NCI-H1092 (cell line): ENCODE data around the gene ADARB2.

Experiments
- DNase-seq: peaks from one replicate; lab custom pipeline; 2025; lab: John Stamatoyannopoulos, UW

Gene ADARB2

DNA sequence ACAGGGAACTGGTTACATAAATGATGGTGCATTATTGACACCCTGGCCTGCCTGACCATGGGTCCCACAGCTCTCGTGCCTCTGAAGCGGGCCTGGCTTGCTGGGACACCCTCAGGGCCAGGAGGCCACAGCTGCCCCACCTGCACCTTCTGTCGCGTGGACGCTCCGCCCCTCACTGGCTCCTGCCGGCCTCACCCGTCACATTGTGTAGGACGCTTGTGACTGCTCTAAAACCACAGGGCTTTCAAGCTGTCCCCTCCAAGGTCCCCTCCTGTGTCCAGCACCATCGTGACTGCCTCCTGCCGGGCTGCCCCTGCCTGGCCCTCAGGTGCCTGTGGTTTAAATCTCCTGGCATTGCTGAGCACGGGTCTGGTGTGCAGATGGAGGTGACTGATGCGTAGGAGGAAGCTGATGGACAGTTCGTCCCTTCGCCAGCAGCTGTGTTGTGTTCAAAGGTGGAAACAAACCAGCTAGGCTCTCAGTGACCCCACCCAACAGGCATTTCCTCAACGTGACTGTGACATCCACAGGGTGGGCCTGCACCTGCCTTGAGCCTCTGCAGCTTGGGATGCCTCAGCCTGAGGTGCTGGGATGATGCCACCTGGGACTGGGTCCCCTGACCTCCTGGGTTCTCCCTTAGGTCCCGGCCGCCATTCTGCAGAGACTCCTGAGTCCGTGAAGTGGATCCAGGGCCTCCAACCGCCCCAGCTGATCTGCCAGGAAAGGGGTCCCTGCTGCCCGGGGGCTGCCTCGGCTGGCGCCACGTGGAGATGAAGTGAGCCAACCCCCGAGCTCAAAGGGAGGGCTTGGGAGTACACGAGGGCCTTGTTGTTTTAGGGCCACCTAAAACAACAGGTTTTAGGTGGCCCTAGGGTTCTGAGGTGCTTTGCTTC lies 532.6 kb downstream of the ADARB2 start:
- DNase-seq = no peak

DNA sequence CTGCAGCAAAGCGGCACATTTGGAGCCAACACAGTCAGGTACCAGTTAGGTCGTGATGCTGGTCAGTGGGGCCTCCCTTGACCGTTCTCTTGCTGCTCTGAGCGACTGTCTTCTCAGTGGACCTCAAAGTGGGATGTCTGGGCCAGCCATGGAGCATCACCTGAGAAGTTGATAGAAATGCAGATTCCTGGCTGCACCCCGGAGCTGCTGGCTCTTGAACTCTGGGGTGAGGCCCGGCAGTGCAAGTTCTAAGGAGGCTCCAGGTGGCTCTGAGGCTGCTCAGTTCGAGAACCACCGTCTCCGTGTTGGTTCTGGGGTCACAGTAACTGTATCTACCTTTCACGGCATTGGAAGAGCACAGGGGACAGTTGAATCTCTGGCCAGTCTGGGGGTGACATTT lies 533.6 kb downstream of the ADARB2 start:
- no peak for DNase-seq

DNA sequence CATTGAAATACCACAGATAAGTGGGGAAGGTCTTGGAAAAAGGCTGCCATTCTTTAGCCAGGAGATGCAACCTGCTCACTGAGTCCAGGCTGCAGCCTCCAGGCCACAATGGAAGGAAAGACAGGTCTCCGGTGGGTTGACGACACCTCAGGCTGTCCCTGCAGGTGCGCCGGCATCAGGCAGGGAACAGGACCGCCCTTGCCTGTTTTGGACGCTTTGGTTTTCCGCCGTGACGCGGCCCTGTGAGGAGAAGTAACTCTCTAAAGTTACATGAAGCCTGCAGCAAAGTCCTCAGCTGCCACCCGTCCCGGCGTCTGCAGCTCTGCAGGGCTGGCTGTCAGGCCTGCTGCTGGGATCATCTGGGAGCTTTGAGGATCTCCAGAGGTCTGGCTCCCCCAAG lies 534.1 kb downstream of the ADARB2 start:
- DNase-seq = no peak

DNA sequence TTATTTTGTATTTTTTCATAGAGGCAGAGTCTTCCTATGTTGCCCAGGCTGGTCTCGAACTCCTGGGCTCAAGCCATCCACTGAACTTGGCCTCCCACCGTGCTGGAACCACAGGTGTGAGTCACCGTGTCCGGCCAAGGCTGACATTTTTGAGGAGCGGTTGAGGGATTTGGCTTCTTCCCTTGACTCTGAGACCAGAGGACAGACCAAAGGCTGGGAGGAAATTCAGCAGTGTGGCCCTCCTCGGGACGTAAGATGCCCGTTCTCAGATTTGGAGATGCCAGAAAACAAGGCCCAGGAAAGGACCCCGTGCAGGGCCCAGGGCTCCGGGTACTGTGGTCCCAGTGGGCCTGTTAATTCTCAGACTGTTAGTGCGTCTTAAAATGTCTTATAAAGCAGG lies 535.0 kb downstream of the ADARB2 start:
- no peak for DNase-seq

DNA sequence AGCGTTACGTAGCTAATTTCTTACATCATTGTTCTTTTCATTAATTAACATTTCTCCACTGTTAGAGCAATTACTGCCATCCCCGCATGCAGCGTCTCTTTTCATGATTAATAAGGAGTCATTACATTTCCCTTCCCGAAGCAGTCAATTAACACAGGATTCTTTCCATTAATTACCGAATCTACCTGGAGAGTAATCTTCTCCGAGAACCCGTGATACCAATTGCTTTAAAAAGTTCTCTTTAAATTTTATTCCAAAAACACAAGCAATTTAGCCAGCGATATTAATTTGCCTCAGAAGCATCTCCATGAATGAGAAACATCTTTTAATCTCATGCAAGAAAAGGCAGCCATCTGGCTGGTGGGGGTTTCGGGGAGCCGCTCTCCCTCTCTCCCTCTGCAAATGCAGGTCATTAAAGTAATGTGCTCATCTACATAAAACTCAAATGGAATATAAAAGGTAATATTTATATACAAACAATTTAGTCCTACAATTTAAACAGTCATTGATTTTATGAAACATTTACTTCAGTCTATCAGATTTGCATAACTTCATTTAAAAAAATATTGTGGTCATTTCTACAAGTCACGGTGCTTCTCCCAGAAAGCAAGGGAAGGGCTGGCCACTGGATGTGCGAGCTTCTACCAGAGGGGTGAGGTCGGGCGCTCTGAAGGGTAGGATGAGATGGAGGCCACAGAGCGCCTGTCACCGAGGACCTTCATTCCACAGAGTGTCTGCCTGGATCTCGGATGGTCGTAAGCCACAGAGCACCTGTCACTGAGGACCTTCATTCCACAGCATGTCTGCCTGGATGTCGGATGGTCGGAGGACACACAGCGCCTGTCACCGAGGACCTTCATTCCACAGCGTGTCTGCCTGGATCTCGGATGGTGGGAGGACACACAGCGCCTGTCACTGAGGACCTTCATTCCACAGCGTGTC lies 536.2 kb downstream of the ADARB2 start:
- DNase-seq = no peak

DNA sequence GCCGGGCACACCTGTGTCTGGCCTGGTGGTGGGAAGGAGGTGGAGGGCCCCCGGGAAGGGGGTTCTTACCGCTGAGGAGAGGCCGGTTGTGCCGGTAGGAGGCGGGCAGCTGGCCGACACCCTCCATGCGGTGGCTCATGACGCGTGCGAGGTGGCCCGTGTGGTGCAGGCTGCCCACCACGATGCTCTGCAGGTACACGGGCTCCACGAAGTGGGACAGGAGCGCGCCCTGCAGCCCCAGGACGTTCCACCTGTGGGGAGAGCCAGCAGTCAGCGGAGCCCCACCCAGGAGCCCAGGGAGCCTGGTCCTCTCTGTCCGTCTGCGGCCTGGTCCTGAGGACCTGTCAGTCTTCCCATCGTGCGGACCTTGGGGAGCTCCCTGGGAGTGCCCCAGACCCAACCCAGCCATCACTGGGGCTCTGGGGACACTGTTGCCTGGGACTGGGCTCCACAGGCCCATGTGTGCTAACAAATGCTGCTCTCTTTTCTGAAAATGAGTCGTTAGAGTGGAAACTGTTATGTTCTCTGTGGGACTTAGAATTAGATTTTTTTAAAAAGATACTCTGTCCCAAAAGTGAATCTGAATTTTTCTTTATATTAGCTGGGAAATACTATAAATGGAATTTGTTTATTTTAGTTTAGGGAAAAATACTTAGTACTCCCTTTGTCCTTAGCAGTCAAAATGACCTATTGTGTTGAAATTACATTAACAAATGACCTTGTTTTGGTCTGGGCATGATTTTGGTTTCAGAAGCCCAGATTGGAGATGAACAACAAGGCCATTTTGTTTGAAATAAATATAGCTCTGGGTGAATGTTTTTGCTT lies 537.2 kb downstream of the ADARB2 start:
- DNase-seq = no peak

DNA sequence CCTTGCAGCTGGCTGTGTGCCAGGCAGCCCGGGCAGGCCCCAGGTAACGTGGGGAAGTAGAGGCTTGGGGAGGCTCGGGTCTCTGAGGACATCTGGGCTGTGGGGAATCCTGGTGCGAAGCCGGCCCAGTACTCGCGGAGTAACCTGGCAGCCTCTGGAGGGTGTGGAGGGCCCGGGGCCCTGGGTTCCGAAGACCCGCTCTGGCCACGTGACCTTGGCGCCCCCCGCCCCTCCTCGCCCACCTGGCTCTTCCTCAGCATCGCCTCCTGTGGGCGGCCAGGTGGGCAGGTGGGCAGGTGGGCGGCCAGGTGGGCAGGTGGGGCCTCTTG lies 538.0 kb downstream of the ADARB2 start:
- DNase-seq = no peak

DNA sequence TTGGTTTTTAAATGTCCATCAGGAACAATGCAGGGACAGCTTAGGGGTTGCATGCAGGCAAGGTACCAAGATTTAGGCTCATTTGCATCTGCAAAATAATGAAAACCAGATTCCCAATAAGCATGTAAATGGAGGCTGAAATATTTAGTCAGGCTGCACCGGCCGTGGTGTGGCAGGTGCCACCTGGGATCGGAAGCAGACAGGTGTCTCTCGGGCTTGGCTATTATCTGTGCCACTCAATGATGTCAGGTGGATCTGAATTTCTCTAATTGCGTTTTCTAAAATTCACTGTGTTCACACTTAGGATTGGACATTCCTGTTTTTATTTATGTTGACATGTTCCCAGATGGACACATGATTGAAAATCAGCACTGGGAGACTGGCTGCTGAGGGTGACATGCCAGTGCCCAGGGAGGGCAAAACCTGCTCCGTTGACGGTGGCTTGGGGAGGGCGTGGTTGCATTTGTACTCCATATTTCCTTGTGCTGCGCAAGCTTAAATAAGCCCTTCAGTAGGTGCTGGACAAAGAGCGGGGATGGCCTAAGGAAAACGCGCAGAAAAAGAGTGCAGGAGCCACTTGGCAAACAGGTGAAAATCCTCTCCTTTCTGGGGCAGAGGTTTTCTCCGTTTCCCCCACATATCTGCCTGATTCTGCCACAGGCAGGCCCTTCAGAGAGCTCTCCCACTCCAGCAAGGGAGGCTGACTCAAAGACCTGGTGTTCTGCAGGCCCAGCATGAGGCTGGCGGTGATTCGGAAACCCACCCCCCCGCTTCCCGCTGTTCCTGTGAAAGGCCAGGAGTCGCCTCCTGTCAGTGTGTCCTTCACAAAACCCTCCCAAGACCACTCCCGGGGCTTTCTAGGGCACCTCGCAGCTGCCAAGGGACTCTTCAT lies 538.6 kb downstream of the ADARB2 start:
- DNase-seq = no peak

DNA sequence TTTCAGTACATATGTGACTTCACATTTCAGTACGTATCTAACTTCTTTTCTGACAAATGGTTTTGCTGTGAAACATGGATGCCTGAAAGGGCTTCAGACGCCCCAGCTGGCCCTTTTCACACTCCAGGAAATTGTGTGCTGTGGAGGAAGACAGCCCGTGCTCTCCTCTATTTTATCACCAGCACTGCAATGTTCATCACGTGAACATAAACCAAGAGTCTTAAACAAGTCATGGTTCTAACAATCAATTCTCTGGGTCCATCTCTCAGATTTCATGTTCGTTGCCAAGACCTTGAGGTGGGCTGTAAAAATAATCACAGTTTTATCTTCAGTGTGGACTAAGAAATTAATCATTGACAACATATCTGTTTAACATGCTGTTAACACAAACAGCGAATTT lies 539.9 kb downstream of the ADARB2 start:
- no peak for DNase-seq

DNA sequence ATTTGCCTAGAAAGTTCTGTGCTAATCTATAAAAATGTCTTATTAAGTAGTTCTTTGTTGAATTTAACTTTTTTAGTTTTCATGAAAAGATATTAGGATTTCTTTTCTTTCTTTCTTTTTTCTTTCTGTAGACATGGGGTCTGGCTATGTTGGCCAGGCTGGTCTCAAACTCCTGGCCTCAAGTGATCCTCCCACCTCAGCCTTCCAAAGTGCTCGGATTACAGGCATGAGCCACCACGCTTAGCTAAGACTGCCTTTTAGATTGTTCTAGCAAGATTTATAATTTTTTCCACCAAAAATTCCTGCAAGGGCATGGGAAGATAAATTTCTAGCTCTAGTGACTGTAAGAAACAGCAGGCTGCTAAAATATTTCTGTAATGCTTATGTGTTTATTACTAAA lies 540.7 kb downstream of the ADARB2 start:
- DNase-seq = no peak

DNA sequence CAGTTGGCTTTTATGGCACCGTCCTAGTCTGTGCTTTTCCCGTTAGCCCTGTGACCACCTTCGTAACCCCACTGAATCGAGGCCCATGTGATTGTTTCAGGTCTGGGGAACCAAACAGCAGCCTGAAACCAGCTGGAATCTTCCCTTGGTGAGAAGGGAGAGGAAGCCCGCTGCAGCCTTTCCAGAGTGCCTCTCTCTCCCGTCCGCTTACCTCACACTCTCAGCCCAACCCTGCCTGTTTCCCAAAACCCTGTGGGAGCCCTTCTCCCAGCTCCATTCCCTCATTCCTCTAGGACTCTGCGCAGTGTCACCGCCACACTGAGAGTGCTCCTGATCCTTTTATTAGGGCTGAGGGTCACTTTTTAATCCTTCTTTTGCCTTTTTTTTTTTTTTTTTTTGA lies 541.5 kb downstream of the ADARB2 start:
- no peak for DNase-seq

DNA sequence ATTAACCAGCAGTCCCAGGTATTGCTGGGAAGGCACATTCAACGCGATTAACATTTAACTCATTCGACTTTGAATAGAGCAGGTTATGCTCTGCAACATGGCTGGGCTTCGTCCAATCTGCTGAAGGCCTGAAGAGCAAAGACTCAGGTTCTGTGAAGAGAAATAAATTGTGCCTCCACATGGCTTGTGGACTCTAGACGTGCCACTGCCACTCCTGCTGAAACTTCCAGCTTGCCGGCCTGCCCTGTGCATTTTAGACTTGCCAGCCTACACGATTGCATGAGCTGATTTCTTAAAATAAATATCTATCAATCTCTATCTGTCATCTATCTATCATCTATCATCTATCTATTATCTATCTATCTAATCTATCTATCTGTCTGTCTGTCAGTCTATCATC lies 543.2 kb downstream of the ADARB2 start:
- no peak for DNase-seq

DNA sequence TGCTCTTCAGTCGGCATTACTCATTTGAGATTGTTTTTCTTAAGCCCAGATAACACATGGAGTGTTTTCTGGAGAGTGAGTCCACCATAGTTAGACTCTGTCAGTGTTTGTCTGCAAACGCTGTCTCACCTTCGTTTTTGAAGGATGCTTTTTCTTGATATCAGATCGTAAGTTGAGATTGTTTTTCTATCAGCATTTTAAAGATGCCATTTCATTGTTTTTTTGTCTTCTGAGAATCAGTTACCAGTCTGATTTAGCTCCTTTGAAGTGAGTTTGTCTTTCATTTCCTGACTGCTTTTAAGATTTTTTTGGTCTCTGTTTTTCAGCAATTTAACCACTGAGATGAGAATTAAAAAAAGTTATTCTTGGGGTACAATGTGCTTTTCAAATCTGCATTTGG lies 543.8 kb downstream of the ADARB2 start:
- no peak for DNase-seq

DNA sequence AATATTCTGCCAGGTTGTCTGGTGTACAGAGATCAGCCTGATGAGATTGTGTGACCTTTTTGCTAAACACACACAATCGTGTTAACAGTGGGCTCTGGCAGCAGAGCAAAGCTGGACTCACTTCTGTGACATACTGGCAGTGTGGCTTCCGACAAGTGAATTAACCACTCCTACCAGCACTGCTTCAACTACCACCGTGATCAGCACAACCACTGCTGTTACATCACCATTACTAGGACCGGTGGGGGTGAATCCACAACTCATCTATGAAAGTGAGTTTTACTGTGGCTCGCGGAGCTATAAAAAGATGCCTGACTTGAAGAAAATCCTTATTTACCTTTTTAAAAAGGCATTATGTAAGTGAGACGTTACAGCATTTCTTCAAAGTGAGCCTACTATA lies 545.6 kb downstream of the ADARB2 start:
- no peak for DNase-seq

DNA sequence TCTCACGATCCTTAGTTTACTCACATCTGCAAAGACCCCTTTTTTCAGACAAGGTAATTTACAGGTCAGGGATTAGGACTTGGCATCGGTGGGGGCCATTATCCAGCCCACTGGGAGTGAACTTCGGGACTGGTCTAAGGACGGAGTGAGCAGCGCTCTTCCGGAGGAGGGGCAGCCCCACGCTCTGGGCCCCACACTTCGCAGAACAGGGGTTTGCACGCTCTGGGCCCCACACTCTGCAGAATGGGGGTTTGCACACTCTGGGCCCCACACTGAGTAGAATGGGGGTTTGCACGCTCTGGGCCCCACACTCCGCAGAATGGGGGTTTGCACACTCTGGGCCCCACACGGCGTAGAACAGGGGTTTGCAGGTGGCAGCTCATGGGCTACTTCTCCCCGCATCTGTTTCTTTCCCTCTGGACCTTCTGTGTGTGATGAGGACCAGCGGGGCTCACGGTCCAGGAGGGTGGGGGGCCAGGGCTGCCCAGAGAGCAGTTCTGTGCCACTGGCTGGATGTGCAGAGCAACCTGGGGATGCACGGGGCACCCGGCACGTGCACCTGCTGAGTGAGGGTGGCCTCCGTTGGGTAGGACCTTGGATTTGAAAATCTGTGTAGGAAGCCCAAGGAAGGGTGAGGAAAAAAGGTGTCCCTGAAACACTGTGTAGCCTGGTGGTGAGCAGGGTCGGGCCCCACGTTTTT lies 546.4 kb downstream of the ADARB2 start:
- no peak for DNase-seq

DNA sequence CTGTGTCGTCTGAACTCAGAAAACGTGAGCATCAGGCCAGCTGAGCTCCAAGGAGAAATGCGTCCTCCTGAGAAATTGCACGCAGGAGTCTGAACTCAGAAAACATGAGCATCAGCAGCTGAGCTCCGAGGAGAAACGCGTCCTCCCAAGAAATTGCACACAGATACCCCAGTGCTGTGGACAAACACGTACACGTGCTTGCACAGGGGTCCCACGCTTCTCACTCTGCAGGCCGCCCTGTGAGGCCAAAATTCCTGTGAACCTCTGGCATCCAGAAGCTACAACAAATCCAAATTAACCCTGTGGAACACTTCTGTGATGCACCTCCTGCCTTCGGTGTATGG lies 547.3 kb downstream of the ADARB2 start:
- DNase-seq = no peak

DNA sequence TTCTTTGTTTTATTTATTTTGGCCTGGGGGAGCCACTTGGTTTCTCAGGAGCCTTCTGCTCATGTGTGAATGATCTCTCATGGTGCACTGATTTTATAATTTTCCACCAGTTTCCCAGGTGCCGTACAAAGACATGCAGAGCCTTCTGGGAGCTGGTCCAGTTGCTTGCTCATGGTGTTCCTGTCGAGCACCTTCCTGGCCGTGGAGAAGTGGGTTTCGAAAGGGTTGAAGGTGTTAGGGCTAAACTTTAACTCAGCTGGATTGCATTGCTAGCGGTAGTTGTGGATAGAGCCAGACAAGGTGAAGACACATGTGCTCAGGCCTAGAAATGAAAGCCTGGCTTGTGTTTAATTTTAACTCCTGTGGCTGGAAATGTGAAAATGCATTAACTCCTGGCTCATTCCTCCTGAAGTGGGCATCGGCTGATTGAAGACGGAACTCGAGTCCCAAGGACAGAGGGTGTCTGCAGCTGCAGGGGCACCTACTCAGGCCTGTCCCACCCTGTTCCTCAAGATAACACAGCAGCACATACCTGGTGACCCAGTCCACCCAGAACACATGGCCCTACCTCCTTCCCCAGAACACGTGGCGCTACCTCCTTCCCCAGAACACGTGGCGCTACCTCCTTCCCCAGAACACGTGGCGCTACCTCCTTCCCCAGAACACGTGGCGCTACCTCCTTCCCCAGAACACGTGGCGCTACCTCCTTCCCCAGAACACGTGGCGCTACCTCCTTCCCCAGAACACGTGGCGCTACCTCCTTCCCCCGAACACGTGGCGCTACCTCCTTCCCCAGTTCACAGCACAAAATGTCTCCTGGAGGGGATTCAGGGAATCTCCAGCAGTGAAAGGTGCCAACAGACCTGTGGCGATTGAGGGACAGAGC lies 547.9 kb downstream of the ADARB2 start:
- DNase-seq = no peak

DNA sequence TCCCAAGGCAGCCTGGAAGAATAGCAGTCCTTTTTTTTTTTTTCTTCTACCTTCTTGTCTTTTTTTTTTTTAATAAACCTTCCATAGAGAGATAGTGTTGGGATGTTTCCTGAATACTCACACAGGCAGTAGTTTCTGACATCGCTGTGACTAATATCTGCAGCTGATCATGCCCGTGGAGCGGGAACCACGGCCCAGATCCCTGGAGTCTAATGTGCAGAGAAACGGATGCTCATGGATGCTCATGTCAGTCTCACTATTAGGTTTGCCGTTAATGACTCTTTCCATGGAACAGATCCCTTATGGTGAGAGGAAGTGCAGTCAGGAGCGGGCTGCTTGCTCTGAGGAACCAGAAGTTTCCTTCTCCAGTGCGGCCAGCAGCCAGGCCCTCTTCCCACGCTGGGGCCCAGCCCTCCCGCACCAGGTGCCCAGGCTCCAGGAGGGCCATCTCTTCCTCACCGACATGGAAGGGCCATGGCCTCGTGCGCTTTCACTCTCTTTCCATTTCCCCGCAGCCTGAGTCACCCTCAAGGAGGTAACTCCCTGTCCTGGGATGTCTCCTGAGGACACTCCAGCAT lies 548.7 kb downstream of the ADARB2 start:
- no peak for DNase-seq

DNA sequence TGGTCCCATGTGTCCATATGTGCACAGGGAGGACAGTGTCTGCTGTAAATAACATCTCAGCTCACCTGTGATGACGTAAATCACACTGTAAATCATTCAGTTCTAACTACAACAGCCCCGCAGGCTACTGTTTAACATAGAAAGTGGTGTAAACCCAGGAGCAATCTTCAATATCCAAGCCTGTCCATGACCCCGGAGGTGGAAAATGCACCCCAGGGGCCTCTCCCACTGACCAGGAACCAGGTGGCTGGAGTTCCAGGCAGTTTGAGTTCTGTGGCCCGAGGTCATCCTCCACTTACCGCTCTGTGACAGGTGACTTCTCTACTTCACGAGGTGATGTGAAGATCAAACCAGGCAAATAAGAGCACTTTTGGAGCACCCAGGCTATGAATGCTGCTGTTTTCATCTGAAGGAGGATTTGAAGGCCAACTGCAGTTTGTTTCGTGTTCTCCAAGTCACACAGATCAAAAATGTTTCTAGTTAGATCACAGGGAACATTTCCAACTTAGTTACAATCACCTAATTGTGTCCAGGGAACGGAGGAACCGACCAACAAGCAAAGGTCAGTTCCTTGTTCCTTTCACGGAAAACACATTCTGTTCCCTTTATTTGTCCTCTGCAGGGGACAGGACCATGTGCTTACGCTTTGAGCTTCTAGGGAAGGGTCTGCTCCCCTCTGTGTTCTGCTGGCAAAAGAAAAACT lies 549.3 kb downstream of the ADARB2 start:
- no peak for DNase-seq
